Ascending aorta (tissue), 2 donors: ENCODE measurements around the gene PIGL. TPM values are rescaled to one million over a fixed set of nuclear protein-coding genes. Genes with fewer than 3 reads are reported as not detected.

Experiments used
- DNase-seq, 2 donors: peaks; one replicate each; pipeline ENCODE4 v3.0.0-alpha.2; 2019; ENCODE audit warnings: low spot score in 2 of 2
- H3K27ac ChIP-seq, 2 donors: fragments of 200-600 bp; sonication (generic); one replicate each; pipeline ENCODE4 v1.5.1; 2016 to 2017; ENCODE audit warnings: mild to moderate bottlenecking in 1 of 2
- H3K27me3 ChIP-seq: fragments of 200-600 bp; sonication (generic); one replicate; pipeline ENCODE4 v1.5.1; 2017
- H3K36me3 ChIP-seq, 2 donors: fragments of 200-600 bp; sonication (generic); one replicate each; pipeline ENCODE4 v1.5.1; 2016
- H3K4me1 ChIP-seq, 2 donors: fragments of 200-600 bp; sonication (generic); one replicate each; pipeline ENCODE4 v1.5.1; 2016 to 2017; ENCODE audit warnings: mild to moderate bottlenecking in 1 of 2
- H3K4me3 ChIP-seq, 2 donors: fragments of 200-600 bp; sonication (generic); one replicate each; pipeline ENCODE4 v1.5.1; 2016 to 2017; ENCODE audit warnings: mild to moderate bottlenecking in 1 of 2
- H3K9me3 ChIP-seq, 2 donors: fragments of 200-600 bp; sonication (generic); one replicate each; pipeline ENCODE4 v1.5.1; 2016
- CTCF ChIP-seq, 3 experiments: fragments of 200-600 bp in 2 of 3; fragments of 450-650 bp in 1 of 3; sonication (generic) in 2 of 3; IDR thresholded peaks; one replicate each; pipeline ENCODE4 v1.5.1; 2016 to 2019; ENCODE audit warnings: antibody characterized with exemption in 3 of 3, mild to moderate bottlenecking in 1 of 3, moderate library complexity in 1 of 3
- intact Hi-C: fragments of 100-400 bp; cut with DNase I; formaldehyde crosslinking; loops from one replicate; pipeline ENCODE4 v1.15.1; 2023
- total RNA-seq: library from RNA; depleted of rRNA; stranded (reverse); fragments of >200 nt; gene quantifications from one replicate; pipeline ENCODE4 v1.1.0, GENCODE V29; 2016

PIGL gene
- total RNA-seq, 1 donor from 2014 or later, result 6.2 TPM

GRCh38 chr17:16314859-16315258 lies 97.8 kb downstream of the PIGL start:
- Histone ChIP-seq H3K4me3 (no peak overlapping the region), H3K27me3 (no peaks in the 10 kb centered on the region), H3K36me3 (peaks cover 0 to 21% of the 10 kb centered on the region in 2 donors), H3K4me1 (no peaks in the 10 kb centered on the region), H3K27ac (no peak overlapping the region), H3K9me3 (no peaks in the 10 kb centered on the region)
- intact Hi-C loops, result no loop called here
- DNase-seq, result no peak
- TF ChIP-seq CTCF (IDR thresholded peaks at IDR 0.05), result no peak

DNA sequence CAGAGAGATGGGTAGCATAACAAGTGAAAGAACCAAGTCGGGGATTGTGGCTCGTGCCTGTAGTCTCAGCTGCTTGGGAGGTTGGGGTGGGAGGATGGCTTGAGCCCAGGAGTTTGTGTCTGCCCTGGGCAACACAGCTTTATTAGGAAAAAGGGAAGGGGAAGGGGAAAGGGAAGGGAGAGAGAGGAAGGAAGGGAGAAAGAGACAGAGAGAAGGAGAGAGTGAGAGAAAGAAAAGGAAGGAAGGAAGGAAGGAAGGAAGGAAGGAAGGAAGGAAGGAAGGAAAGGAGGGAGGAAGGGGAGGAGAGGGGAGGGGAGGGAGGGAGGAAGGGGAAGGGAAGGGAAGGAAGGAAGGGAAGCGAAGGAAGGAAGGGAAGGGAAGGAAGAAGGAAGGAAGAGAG lies 103.0 kb downstream of the PIGL start:
- TF ChIP-seq CTCF (IDR thresholded peaks at IDR 0.05), result no peak
- no peak for DNase-seq
- H3K9me3 ChIP-seq, result no peaks in the 10 kb centered on the region
- no peak overlapping the region for H3K4me3 ChIP-seq
- H3K36me3 ChIP-seq, result peaks cover 0 to 28% of the 10 kb centered on the region in 2 donors
- H3K4me1 ChIP-seq, result no peaks in the 10 kb centered on the region
- H3K27ac ChIP-seq, result no peak overlapping the region
- intact Hi-C loops, result no loop called here
- no peaks in the 10 kb centered on the region for H3K27me3 ChIP-seq

DNA sequence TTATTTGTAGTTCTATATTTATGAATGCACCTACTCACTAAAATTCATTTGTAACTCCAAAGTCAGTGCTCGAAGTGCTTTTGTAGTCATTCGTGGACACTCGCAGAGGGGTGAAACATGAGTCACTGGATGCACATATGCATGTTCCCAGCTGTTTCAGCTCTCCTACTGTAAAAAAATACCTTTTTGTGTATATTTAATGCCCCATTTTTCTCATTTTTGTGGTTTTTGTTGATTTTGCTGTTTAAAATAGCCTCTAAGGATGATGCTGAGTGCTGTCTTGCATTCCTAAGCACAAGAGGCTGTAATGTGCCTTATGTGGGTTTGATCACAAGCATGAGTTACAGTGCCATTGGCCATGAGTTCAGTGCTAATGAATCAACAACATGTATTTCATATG lies 105.6 kb downstream of the PIGL start:
- intact Hi-C loops, result no loop called here

DNA sequence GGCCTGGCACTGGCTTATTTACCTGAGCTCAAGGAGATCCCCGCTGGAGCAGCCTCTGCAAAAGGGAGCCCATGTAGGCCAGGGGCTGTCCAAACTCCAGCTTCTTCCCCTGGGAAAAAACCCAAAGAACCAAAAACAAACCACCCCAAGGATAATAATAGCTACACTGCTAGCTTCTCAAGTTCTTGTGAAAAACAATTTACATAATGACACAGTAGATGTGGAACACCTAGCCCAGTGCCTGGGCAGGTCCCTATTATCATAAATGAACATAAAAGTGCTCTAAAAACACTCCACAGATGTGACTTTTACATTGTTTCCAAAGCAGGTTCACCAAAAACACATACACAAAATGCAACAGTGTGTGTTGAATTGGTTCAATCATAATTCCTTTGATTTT lies 109.0 kb downstream of the PIGL start:
- Histone ChIP-seq H3K27me3 (no peaks in the 10 kb centered on the region), H3K4me1 (peaks cover 0 to 9% of the 10 kb centered on the region in 2 donors), H3K27ac (no peak overlapping the region), H3K36me3 (peaks cover 2 to 22% of the 10 kb centered on the region in 2 donors), H3K9me3 (no peaks in the 10 kb centered on the region), H3K4me3 (no peak overlapping the region)
- intact Hi-C loops, result no loop called here
- no peak for TF ChIP-seq CTCF (IDR thresholded peaks at IDR 0.05)
- DNase-seq, result no peak

More for the DNA sequence above, 105.6 kb downstream of the PIGL start:
- no peaks in the 10 kb centered on the region for H3K9me3 ChIP-seq
- peaks cover 2 to 32% of the 10 kb centered on the region in 2 donors for H3K36me3 ChIP-seq
- no peak for TF ChIP-seq CTCF (IDR thresholded peaks at IDR 0.05)
- DNase-seq, result no peak
- no peaks in the 10 kb centered on the region for H3K27me3 ChIP-seq
- H3K4me1 ChIP-seq, result no peaks in the 10 kb centered on the region
- H3K4me3 ChIP-seq, result no peak overlapping the region
- no peak overlapping the region for H3K27ac ChIP-seq

GRCh38 chr17:16327018-16327417 lies 110.0 kb downstream of the PIGL start:
- Histone ChIP-seq H3K27me3 (no peaks in the 10 kb centered on the region), H3K9me3 (no peaks in the 10 kb centered on the region), H3K4me3 (no peak overlapping the region), H3K27ac (no peak overlapping the region), H3K4me1 (peaks cover 0 to 9% of the 10 kb centered on the region in 2 donors), H3K36me3 (peaks cover 2 to 22% of the 10 kb centered on the region in 2 donors)
- intact Hi-C loops, result no loop called here
- no peak for DNase-seq
- no peak for TF ChIP-seq CTCF (IDR thresholded peaks at IDR 0.05)

- Histone ChIP-seq H3K4me3 (peak overlapping the region; percentile 27 to 59), H3K27ac (peak overlapping the region; percentile 40 to 51), H3K36me3 (peaks cover 2 to 15% of the 10 kb centered on the region in 2 donors), H3K27me3 (no peaks in the 10 kb centered on the region), H3K4me1 (peaks cover 0 to 9% of the 10 kb centered on the region in 2 donors), H3K9me3 (no peaks in the 10 kb centered on the region)
- intact Hi-C loops, result no loop called here
- DNase-seq, result no peak
- TF ChIP-seq CTCF (IDR thresholded peaks at IDR 0.05), result no peak
Measured at GRCh38 chr17:16328997-16329396, 112.0 kb downstream of the PIGL start.
